HuH-7 (cell line): Measurements from ENCODE around the gene SLC38A2.

ENCODE experiments used
- DNase-seq: peaks from one replicate; pipeline ENCODE4 v3.0.0; 2011; ENCODE audit warnings: low spot score

Gene SLC38A2

GRCh38 chr12:46374310-46374709 is 1.7 kb upstream of the SLC38A2 start:
- DNase-seq = no peak

GRCh38 chr12:46373301-46374296 is 1.0 kb upstream of the SLC38A2 start:
- DNase-seq = no peak

GRCh38 chr12:46371718-46372543 is 642 bp downstream of the SLC38A2 start:
- DNase-seq = peak; percentile 65

DNA sequence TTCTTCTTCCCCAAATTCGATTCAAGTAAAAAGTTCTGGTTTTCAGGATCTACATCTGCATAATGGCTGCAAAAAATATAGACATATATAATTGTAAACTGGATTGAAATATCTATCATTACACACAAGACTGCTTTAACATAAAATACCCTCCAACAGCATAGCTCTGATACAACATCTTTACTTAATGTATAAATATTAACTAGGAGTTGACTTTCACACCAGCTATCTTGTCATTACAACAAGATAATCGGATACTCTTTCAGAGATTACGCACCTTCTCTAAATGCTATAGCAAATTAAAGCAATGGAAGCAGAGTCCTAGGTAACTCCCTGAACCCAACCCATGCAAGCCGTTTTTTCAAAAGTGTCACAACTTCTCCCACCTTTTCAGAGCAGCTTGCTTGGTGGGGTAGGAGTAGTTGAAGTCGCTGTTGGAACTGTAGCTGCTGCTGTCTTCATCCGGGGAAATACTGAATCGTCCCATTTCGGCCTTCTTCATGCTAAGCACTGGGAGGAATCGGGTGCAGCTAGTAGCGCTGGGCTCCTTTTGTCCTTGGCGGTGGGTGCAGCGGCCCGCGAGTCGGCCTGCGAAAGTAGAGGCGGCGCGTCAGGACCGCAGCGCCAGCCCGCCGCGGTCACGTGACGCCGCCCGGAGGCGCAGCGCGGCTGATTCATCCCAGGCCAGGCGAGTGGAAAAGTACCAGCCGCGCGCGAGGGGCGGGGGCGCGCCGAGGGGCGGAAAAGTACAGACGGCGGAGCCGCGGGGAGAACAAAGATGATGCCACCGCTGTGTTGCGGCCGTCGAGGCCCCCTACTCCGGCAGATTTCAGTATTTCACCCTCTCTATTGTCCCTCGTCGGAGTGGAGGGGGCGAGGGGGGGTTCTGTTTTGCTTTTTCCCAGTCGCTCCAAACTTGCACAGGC is 1.5 kb downstream of the SLC38A2 start:
- peak; percentile 88 for DNase-seq

- DNase-seq = no peak
Observed at GRCh38 chr12:46370380-46370734, 2.2 kb downstream of the SLC38A2 start.

DNA sequence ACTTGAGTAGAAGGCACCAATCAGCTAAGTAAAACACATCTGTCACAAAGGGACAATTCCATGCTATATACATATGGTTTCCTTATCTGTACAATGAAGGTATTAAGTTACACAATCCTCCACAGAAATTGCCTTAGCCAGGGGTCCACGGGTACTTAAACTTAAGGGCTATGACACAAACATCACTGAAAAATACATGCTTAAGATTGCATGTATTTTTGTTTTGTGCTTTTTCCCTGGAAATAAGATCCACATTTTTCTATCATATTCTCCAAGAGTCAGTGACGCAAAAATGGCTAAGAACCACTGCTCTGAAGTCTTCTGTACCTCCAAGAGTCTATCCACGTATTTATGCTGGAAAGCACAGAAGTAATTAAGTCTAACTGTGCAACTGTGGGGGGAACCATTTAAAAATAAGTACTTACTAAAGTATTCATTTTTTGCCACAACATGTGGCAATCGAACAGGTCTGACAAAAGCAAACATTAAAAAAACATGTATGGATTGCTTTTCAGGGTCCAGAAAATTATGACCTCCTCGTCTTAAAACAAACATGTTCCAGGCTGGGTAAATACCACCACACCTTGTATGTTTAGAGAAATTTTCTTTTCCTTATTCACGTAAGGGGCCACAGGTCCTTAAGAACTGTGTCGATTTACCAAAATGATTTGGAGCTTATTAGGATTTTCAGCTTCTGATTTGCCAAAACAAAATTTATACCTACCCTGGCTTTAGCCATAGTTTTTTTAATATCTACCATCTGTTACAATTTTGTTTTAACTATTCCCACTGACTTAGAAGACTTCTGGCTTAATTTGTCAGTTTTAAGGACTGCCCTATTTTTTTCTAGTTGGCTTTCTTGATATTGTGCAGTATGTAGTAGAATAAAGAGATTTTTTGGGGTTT is 2.8 kb downstream of the SLC38A2 start:
- no peak for DNase-seq

GRCh38 chr12:46369095-46369473 is 3.5 kb downstream of the SLC38A2 start:
- DNase-seq = no peak

DNA sequence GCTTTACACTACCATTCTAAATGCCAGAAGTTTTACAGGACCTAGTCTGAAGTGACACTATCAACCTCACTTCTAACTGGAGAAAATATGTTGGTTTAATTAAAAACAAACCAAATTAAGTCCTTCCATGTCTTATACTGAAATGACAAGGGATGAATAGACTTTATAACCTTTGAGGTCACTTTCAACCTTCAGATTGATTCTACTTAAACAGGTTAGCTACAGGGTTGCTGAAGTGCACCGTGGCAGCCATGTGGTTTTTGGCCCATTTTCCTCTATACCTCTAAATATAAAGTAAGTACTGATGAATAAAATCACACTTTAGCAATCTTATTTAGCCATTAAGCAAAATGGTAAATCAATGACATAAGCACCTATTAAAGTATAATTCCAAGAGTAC is 3.9 kb downstream of the SLC38A2 start:
- no peak for DNase-seq

DNA sequence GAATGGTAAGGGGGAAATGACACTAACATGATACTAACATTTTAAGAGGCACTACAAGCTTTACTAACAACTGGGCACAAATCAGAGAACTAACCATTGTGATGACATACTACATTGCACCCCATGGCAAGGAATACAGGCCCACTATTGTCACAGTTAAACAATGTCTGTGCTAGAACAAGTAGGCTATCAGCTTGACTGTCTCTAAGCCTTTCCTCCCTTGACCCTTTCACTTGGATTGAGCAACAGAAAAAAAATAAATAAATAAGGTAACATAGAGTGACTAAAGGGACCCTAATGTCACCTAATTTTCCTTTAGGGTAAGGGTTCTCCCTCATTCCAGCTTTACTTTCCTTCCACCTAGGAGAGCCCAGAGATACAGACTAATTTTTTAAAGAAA is 4.4 kb downstream of the SLC38A2 start:
- no peak for DNase-seq

DNA sequence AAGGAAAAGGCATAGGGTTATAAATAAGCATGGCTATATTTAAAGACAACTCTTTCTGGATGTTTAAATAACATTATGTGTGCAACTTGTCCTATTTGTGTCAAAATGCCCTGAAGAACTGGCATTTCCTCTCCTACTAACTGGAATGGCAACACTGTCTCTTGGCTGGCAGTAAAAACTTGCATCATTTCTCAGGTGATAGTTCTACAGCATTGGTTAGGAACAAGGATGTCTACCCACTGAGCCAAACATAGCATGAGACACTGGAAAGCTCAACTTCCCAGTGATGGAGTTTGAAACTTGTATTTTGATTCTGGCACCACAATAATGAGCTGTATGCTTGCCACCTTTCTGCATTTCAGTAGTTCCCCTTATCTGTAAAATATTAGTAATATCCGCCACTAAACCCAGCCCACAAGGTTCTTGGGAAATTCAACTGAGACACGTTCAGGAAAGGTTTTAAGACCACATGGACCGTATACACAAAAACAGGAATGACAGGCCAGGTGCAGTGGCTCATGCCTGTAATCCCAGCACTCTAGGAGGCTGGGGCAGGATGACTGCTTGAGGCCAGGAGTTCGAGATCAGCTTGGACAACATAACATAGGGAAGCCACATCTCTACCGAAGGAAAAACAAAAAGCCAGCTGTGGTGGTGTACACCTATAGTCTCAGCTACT is 5.1 kb downstream of the SLC38A2 start:
- no peak for DNase-seq

DNA sequence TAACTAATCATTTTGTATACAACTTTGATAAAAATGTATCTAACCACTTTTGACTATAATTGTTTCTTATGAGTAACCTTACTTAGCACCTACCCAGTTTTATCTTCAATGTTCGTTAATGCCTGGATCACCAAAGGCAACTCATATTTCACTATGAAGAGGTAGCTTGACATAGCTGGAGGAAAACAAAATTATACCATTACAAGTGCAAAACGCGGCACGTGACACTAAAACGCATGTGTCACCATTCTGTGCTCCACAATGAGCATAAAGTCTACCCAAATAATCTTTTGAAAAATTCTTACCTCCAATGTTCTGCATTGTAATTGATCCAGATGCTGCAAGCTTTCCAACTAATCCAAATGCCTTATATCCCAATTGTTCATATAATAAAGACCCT is 5.8 kb downstream of the SLC38A2 start:
- DNase-seq = no peak

GRCh38 chr12:46365951-46366379 is 6.6 kb downstream of the SLC38A2 start:
- DNase-seq = no peak

GRCh38 chr12:46364777-46365580 is 7.6 kb downstream of the SLC38A2 start:
- DNase-seq = no peak

DNA sequence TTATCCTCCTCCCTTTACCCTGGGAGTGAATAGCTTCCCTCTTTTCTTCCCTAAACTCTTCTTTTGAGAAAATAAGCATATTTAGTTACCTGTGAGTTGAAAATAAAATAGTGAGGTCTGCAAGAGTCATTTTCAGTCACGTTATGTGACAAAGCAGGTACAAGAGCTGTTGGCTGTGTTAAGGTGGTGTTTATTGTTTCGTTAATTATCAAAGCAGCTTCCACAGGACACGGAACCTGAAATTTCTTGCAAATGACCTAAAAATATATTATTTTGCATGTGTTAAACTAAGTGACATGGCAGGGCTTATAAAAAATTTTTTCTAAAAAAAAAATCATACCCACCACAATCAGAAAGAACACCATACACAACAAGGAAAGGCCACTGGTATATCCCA is 8.3 kb downstream of the SLC38A2 start:
- no peak for DNase-seq

DNA sequence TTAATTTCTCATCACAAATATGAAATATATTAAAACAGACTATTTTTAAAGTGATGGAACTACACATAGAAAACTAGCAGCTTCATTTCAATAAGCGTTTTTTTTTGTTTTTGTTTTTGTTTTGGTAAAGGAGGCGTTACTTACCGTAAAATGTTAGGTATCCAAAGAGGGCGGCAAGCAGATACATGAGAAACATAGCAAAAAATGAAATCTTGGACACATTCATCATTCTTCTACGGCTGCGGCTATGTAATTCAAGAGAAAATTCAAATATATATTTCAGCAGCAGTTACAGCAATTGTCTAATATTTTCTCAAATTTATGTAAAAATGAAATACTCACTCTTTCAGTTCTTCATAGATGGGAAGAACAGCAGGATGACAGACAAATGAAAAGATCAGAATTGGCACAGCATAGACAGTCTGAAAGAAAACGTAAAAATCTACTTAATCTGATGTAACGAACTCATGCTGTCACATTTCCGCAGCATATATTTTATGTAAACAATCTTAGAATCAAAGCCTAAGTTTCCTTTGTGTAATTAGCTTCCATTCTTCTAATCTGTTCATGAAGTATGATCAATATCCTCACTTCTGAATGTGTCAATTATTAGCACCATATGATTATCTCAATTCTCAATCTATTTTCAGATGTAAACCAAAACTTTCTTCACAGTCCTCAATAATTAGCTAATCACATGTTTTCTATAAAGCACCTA is 8.8 kb downstream of the SLC38A2 start:
- DNase-seq = no peak

- no peak for DNase-seq
Observed at GRCh38 chr12:46362895-46363581, 9.5 kb downstream of the SLC38A2 start.

DNA sequence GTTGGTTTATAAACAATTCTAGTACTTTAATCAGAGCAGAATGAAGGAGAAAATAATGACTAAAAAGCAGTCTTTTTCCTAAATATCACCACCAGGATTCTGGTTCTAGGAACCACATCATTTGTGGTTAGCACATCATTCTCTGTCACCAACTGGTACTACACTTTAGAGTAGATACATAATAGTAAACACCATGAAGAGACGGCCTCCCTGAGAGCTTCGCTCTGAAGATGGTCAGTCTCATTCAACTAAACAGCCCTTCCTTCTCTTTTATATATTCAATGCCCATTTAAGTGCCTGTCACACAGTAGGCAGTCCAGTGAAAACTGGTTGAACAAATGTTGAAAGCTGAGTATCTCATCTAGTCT is 10.9 kb downstream of the SLC38A2 start:
- no peak for DNase-seq
